ENCODE data around the gene NUCKS1.

Gene NUCKS1

GRCh38 chr1:205770618-205771017, 20.6 kb upstream of the NUCKS1 start:
- no peak for DNase-seq (ENCODE audit: low spot score)

GRCh38 chr1:205769641-205770365, 19.8 kb upstream of the NUCKS1 start:
- no peak for DNase-seq (ENCODE audit: low spot score)

GRCh38 chr1:205767248-205767647, 17.3 kb upstream of the NUCKS1 start:
- no peak for DNase-seq (ENCODE audit: low spot score)

- DNase-seq (ENCODE audit: low spot score): no peak
Observed at GRCh38 chr1:205766570-205766969, 16.6 kb upstream of the NUCKS1 start.

- DNase-seq (ENCODE audit: low spot score): no peak
Observed at GRCh38 chr1:205766038-205766437, 16.1 kb upstream of the NUCKS1 start.

GRCh38 chr1:205764578-205764977, 14.6 kb upstream of the NUCKS1 start:
- DNase-seq (ENCODE audit: low spot score): no peak

GRCh38 chr1:205763980-205764379, 14.0 kb upstream of the NUCKS1 start:
- no peak for DNase-seq (ENCODE audit: low spot score)

GRCh38 chr1:205760606-205761005, 10.6 kb upstream of the NUCKS1 start:
- no peak for DNase-seq (ENCODE audit: low spot score)

- DNase-seq (ENCODE audit: low spot score): no peak
Observed at GRCh38 chr1:205756552-205756951, 6.6 kb upstream of the NUCKS1 start.

GRCh38 chr1:205754857-205755256, 4.9 kb upstream of the NUCKS1 start:
- DNase-seq (ENCODE audit: low spot score): no peak

GRCh38 chr1:205751036-205751651, 1.2 kb upstream of the NUCKS1 start:
- no peak for DNase-seq (ENCODE audit: low spot score)

GRCh38 chr1:205749234-205750137, 496 bp downstream of the NUCKS1 start:
- peak; percentile 95 for DNase-seq (ENCODE audit: low spot score)

GRCh38 chr1:205748403-205749233, 1.4 kb downstream of the NUCKS1 start:
- DNase-seq (ENCODE audit: low spot score): peak; percentile 83

GRCh38 chr1:205746757-205747412, 3.1 kb downstream of the NUCKS1 start:
- DNase-seq (ENCODE audit: low spot score): peak; percentile 14

GRCh38 chr1:205744403-205744802, 5.6 kb downstream of the NUCKS1 start:
- no peak for DNase-seq (ENCODE audit: low spot score)

- DNase-seq (ENCODE audit: low spot score): no peak
Observed at GRCh38 chr1:205743977-205744376, 6.0 kb downstream of the NUCKS1 start.

GRCh38 chr1:205741681-205742080, 8.3 kb downstream of the NUCKS1 start:
- no peak for DNase-seq (ENCODE audit: low spot score)

- no peak for DNase-seq (ENCODE audit: low spot score)
Observed at GRCh38 chr1:205739348-205740160, 10.4 kb downstream of the NUCKS1 start.

GRCh38 chr1:205735218-205735617, 14.8 kb downstream of the NUCKS1 start:
- DNase-seq (ENCODE audit: low spot score): no peak

GRCh38 chr1:205733438-205734175, 16.4 kb downstream of the NUCKS1 start:
- no peak for DNase-seq (ENCODE audit: low spot score)
